GM12892 (cell line): Measurements from ENCODE around the gene DDX59. TPM values are rescaled to one million over a fixed set of nuclear protein-coding genes. Genes with fewer than 3 reads are reported as not detected.
A peak's percentile ranks its signal among the peaks of the same experiment; 100 is the strongest.

Source experiments
- DNase-seq: peaks from one replicate; pipeline ENCODE4 v3.0.0; 2011; ENCODE audit not compliant: insufficient read length
- FAIRE-seq: peaks from 2 replicates; lab custom pipeline; 2011; peaks lifted over from hg19 to GRCh38; lab: Jason Lieb, UNC
- POLR2A ChIP-seq: IDR thresholded peaks from 2 replicates; pipeline ENCODE4 v1.6.1; 2011; ENCODE audit warnings: low read depth, low read length, control low read depth
- POLR2AphosphoS5 ChIP-seq: IDR thresholded peaks from 2 replicates; pipeline ENCODE4 v1.6.1; 2011; ENCODE audit warnings: low read depth, low read length, control low read depth
- TAF1 ChIP-seq: IDR thresholded peaks from 2 replicates; pipeline ENCODE4 v1.6.1; 2011; ENCODE audit warnings: low read depth, mild to moderate bottlenecking, control low read depth, low read length, borderline replicate concordance
- polyA plus RNA-seq: library from polyadenylated mRNA; unstranded; fragments of >200 nt; gene quantifications from one replicate; pipeline ENCODE4 v1.2.1, GENCODE V29; 2012; ENCODE audit warnings: missing spikeins, inconsistent platforms; ENCODE audit not compliant: missing spikeins

DDX59 gene
- polyA plus RNA-seq = 35.1 TPM

- FAIRE-seq = peak; percentile 81
- peak; percentile 12 for TF ChIP-seq TAF1
- TF ChIP-seq POLR2AphosphoS5 = peak; percentile 85; the same call in 1 of the 2 replicates
- peak; percentile 80; the same call in 1 of the 2 replicates for TF ChIP-seq POLR2A
These were observed at the start of gene DDX59 for GRCh38 chr1:200669314-200670241. DDX59 (minus strand) TSS chr1:200669907; CDS start chr1:200666740, 3,167 bp downstream.

GRCh38 chr1:200714504-200715187, 44.9 kb upstream of the DDX59 start:
- TF ChIP-seq TAF1 (no peak), POLR2A (no peak), POLR2AphosphoS5 (no peak)
- no peak for DNase-seq
- FAIRE-seq = no peak

More at GRCh38 chr1:200669314-200670241, at the start of gene DDX59:
- peak; percentile 92 for DNase-seq

GRCh38 chr1:200710166-200710565, 40.5 kb upstream of the DDX59 start:
- no peak for FAIRE-seq
- no peak for DNase-seq
- TF ChIP-seq POLR2A (no peak), POLR2AphosphoS5 (no peak), TAF1 (no peak)

GRCh38 chr1:200708769-200709168, 39.1 kb upstream of the DDX59 start:
- DNase-seq (no peak), FAIRE-seq (no peak)
- TF ChIP-seq POLR2AphosphoS5 = no peak
- TF ChIP-seq POLR2A = no peak
- no peak for TF ChIP-seq TAF1

- DNase-seq (no peak), FAIRE-seq (no peak)
- TF ChIP-seq POLR2AphosphoS5 (no peak), POLR2A (no peak), TAF1 (no peak)
These were observed 38.5 kb upstream of the DDX59 start for GRCh38 chr1:200708161-200708560.

- DNase-seq (no peak), FAIRE-seq (no peak)
- TF ChIP-seq TAF1 = no peak
- no peak for TF ChIP-seq POLR2A
- TF ChIP-seq POLR2AphosphoS5 = no peak
These were observed 37.4 kb upstream of the DDX59 start for GRCh38 chr1:200707116-200707515.

- FAIRE-seq = no peak
- DNase-seq = no peak
- TF ChIP-seq TAF1 (no peak), POLR2AphosphoS5 (no peak), POLR2A (no peak)
These were observed 36.6 kb upstream of the DDX59 start for GRCh38 chr1:200706111-200706814.

GRCh38 chr1:200704986-200705500, 35.3 kb upstream of the DDX59 start:
- no peak for TF ChIP-seq POLR2AphosphoS5
- no peak for TF ChIP-seq POLR2A
- no peak for TF ChIP-seq TAF1
- DNase-seq (no peak), FAIRE-seq (no peak)

- TF ChIP-seq POLR2A = no peak
- no peak for TF ChIP-seq POLR2AphosphoS5
- no peak for TF ChIP-seq TAF1
- no peak for DNase-seq
- FAIRE-seq = no peak
These were observed 30.2 kb upstream of the DDX59 start for GRCh38 chr1:200699871-200700270.

- TF ChIP-seq POLR2AphosphoS5 = no peak
- no peak for TF ChIP-seq TAF1
- TF ChIP-seq POLR2A = no peak
- no peak for FAIRE-seq
- DNase-seq = no peak
These were observed 25.0 kb upstream of the DDX59 start for GRCh38 chr1:200694738-200695137.
